ENCODE results near the gene DGKH. TPM values are rescaled to one million over a fixed set of nuclear protein-coding genes. Genes with fewer than 3 reads are reported as not detected.
A peak's percentile ranks its signal among the peaks of the same experiment; 100 is the strongest.

DGKH gene
- total RNA-seq, 1 experiment from 2014 or later, result 11.3 TPM

GRCh38 chr13:42272115-42272803 is 223.8 kb downstream of the DGKH start, which contains the start of gene AKAP11:
TSS of gene AKAP11 (plus strand) at chr13:42272152. CDS start at chr13:42286349, 14,197 bp downstream.
- no peaks in the 10 kb centered on the region for H3K9me3 ChIP-seq (replicated peaks)
- H3K27ac ChIP-seq, result peak within 1 kb of the TSS; percentile 69
- H3K36me3 ChIP-seq, result peaks cover 4% of the 10 kb centered on the region
- peak; percentile 48 to 75 for DNase-seq (ENCODE audit: low read depth in 1 of 2, low spot score in 2 of 2)
- peaks cover 8% of the 10 kb centered on the region for H3K4me1 ChIP-seq (replicated peaks)
- H3K27me3 ChIP-seq (replicated peaks), result no peaks in the 10 kb centered on the region
- H3K4me3 ChIP-seq, result peak within 1 kb of the TSS; percentile 91

- Histone ChIP-seq H3K27ac (no peak overlapping the region; the same call in 1 of the 2 replicates), H3K4me1 (replicated peaks) (peaks cover 8% of the 10 kb centered on the region), H3K36me3 (peaks cover 4% of the 10 kb centered on the region), H3K4me3 (peak overlapping the region; percentile 91), H3K27me3 (replicated peaks) (no peaks in the 10 kb centered on the region), H3K9me3 (replicated peaks) (no peaks in the 10 kb centered on the region)
- DNase-seq (ENCODE audit: low read depth in 1 of 2, low spot score in 2 of 2), result no peak
These were observed 224.3 kb downstream of the DGKH start for GRCh38 chr13:42272804-42273175.

GRCh38 chr13:42274386-42275097 is 226.1 kb downstream of the DGKH start:
- H3K9me3 ChIP-seq (replicated peaks), result no peaks in the 10 kb centered on the region
- H3K27me3 ChIP-seq (replicated peaks), result no peaks in the 10 kb centered on the region
- no peak overlapping the region for H3K4me3 ChIP-seq
- DNase-seq (ENCODE audit: low read depth in 1 of 2, low spot score in 2 of 2), result no peak
- H3K27ac ChIP-seq, result no peak overlapping the region
- peaks cover 4% of the 10 kb centered on the region for H3K36me3 ChIP-seq
- peaks cover 8% of the 10 kb centered on the region for H3K4me1 ChIP-seq (replicated peaks)

GRCh38 chr13:42275098-42275471 is 226.6 kb downstream of the DGKH start:
- H3K36me3 ChIP-seq, result peaks cover 4% of the 10 kb centered on the region
- H3K27me3 ChIP-seq (replicated peaks), result no peaks in the 10 kb centered on the region
- no peak for DNase-seq (ENCODE audit: low read depth in 1 of 2, low spot score in 2 of 2)
- H3K4me3 ChIP-seq, result no peak overlapping the region
- no peak overlapping the region for H3K27ac ChIP-seq
- H3K4me1 ChIP-seq (replicated peaks), result peaks cover 8% of the 10 kb centered on the region
- no peaks in the 10 kb centered on the region for H3K9me3 ChIP-seq (replicated peaks)

GRCh38 chr13:42275506-42275905 is 227.1 kb downstream of the DGKH start:
- Histone ChIP-seq H3K27ac (no peak overlapping the region), H3K4me3 (no peak overlapping the region), H3K9me3 (replicated peaks) (no peaks in the 10 kb centered on the region), H3K27me3 (replicated peaks) (no peaks in the 10 kb centered on the region), H3K4me1 (replicated peaks) (peaks cover 8% of the 10 kb centered on the region), H3K36me3 (peaks cover 4% of the 10 kb centered on the region)
- no peak for DNase-seq (ENCODE audit: low read depth in 1 of 2, low spot score in 2 of 2)

GRCh38 chr13:42276683-42277082 is 228.2 kb downstream of the DGKH start:
- no peak overlapping the region for H3K4me3 ChIP-seq
- H3K4me1 ChIP-seq (replicated peaks), result no peaks in the 10 kb centered on the region; the same call in 1 of the 2 replicates
- H3K9me3 ChIP-seq (replicated peaks), result no peaks in the 10 kb centered on the region
- DNase-seq (ENCODE audit: low read depth in 1 of 2, low spot score in 2 of 2), result no peak
- no peak overlapping the region for H3K27ac ChIP-seq
- H3K36me3 ChIP-seq, result peaks cover 4% of the 10 kb centered on the region
- H3K27me3 ChIP-seq (replicated peaks), result no peaks in the 10 kb centered on the region

GRCh38 chr13:42277618-42278276 is 229.3 kb downstream of the DGKH start:
- H3K36me3 ChIP-seq, result no peaks in the 10 kb centered on the region
- H3K9me3 ChIP-seq (replicated peaks), result no peaks in the 10 kb centered on the region
- H3K27me3 ChIP-seq (replicated peaks), result no peaks in the 10 kb centered on the region
- H3K4me1 ChIP-seq (replicated peaks), result no peaks in the 10 kb centered on the region; the same call in 1 of the 2 replicates
- no peak overlapping the region for H3K27ac ChIP-seq
- DNase-seq (ENCODE audit: low read depth in 1 of 2, low spot score in 2 of 2), result no peak
- H3K4me3 ChIP-seq, result no peak overlapping the region

GRCh38 chr13:42279080-42279479 is 230.6 kb downstream of the DGKH start:
- H3K27me3 ChIP-seq (replicated peaks), result no peaks in the 10 kb centered on the region
- H3K4me3 ChIP-seq, result no peak overlapping the region
- no peak for DNase-seq (ENCODE audit: low read depth in 1 of 2, low spot score in 2 of 2)
- no peaks in the 10 kb centered on the region for H3K9me3 ChIP-seq (replicated peaks)
- no peaks in the 10 kb centered on the region for H3K36me3 ChIP-seq
- H3K4me1 ChIP-seq (replicated peaks), result no peaks in the 10 kb centered on the region; the same call in 1 of the 2 replicates
- no peak overlapping the region for H3K27ac ChIP-seq

GRCh38 chr13:42279986-42280385 is 231.5 kb downstream of the DGKH start:
- no peaks in the 10 kb centered on the region for H3K27me3 ChIP-seq (replicated peaks)
- no peaks in the 10 kb centered on the region for H3K9me3 ChIP-seq (replicated peaks)
- no peak overlapping the region for H3K4me3 ChIP-seq
- no peaks in the 10 kb centered on the region; the same call in 1 of the 2 replicates for H3K4me1 ChIP-seq (replicated peaks)
- no peak for DNase-seq (ENCODE audit: low read depth in 1 of 2, low spot score in 2 of 2)
- H3K36me3 ChIP-seq, result no peaks in the 10 kb centered on the region
- no peak overlapping the region for H3K27ac ChIP-seq

GRCh38 chr13:42280537-42280936 is 232.1 kb downstream of the DGKH start:
- Histone ChIP-seq H3K36me3 (0 out of 2 replicates have a peak, but pooled peaks cover 2% of the 10 kb centered on the region), H3K4me1 (replicated peaks) (no peaks in the 10 kb centered on the region; the same call in 1 of the 2 replicates), H3K27ac (no peak overlapping the region), H3K27me3 (replicated peaks) (no peaks in the 10 kb centered on the region), H3K9me3 (replicated peaks) (no peaks in the 10 kb centered on the region), H3K4me3 (no peak overlapping the region)
- DNase-seq (ENCODE audit: low read depth in 1 of 2, low spot score in 2 of 2), result no peak

GRCh38 chr13:42283574-42283973 is 235.1 kb downstream of the DGKH start:
- no peak for DNase-seq (ENCODE audit: low read depth in 1 of 2, low spot score in 2 of 2)
- Histone ChIP-seq H3K36me3 (peaks cover 17% of the 10 kb centered on the region), H3K27ac (no peak overlapping the region), H3K9me3 (replicated peaks) (no peaks in the 10 kb centered on the region), H3K4me1 (replicated peaks) (no peaks in the 10 kb centered on the region; the same call in 1 of the 2 replicates), H3K4me3 (no peak overlapping the region), H3K27me3 (replicated peaks) (no peaks in the 10 kb centered on the region)

GRCh38 chr13:42284068-42284467 is 235.6 kb downstream of the DGKH start:
- Histone ChIP-seq H3K27me3 (replicated peaks) (no peaks in the 10 kb centered on the region), H3K27ac (no peak overlapping the region), H3K36me3 (peaks cover 21% of the 10 kb centered on the region), H3K4me3 (no peak overlapping the region), H3K9me3 (replicated peaks) (no peaks in the 10 kb centered on the region), H3K4me1 (replicated peaks) (no peaks in the 10 kb centered on the region; the same call in 1 of the 2 replicates)
- no peak for DNase-seq (ENCODE audit: low read depth in 1 of 2, low spot score in 2 of 2)

Measured in SJSA1 (cell line).